ENCODE results near the gene RFX1. TPM values are rescaled to one million over a fixed set of nuclear protein-coding genes. Genes with fewer than 3 reads are reported as not detected.
A peak's percentile ranks its signal among the peaks of the same experiment; 100 is the strongest.

The RFX1 gene
- total and polyA plus RNA-seq, 2 donors from 2014 or later, result 5.2 to 17.9 TPM

GRCh38 chr19:13998426-13998825, 7.7 kb downstream of the RFX1 start:
- Histone ChIP-seq H3K9me3 (ENCODE audit: control insufficient read depth in 2 of 3, insufficient read depth in 1 of 3, low read length in 3 of 3) (no peaks in the 10 kb centered on the region), H3K27me3 (ENCODE audit: control insufficient read depth, insufficient read depth, low read length) (no peaks in the 10 kb centered on the region), H3K4me1 (ENCODE audit: control insufficient read depth in 2 of 3, insufficient read depth in 2 of 3, low read depth in 1 of 3, low read length in 3 of 3) (peaks cover 0 to 10% (median 7%) of the 10 kb centered on the region in 3 donors), H3K9ac (ENCODE audit: low read length in 3 of 3) (no peak overlapping the region), H3K4me3 (ENCODE audit: low read length in 3 of 3) (no peak overlapping the region), H3K36me3 (ENCODE audit: control insufficient read depth in 2 of 3, insufficient read depth in 3 of 3, low read length in 3 of 3) (no peaks in the 10 kb centered on the region), H3K27ac (ENCODE audit: low read depth in 2 of 2, low read length in 2 of 2) (no peak overlapping the region)
- FAIRE-seq (no peak), DNase-seq (no peak)
- intact Hi-C loops (cut with DNase I), result no loop called here
- TF ChIP-seq CTCF (IDR thresholded peaks at IDR 0.05; ENCODE audit: borderline replicate concordance, extremely low read depth, insufficient read depth), result no peak

- no peak overlapping the region for H3K4me3 ChIP-seq (ENCODE audit: low read length in 3 of 3)
- no peak overlapping the region for H3K9ac ChIP-seq (ENCODE audit: low read length in 3 of 3)
- DNase-seq (peak in 1 of 5 donors; percentile 51), FAIRE-seq (no peak)
- no peak for TF ChIP-seq CTCF (IDR thresholded peaks at IDR 0.05; ENCODE audit: borderline replicate concordance, extremely low read depth, insufficient read depth)
- H3K36me3 ChIP-seq (ENCODE audit: control insufficient read depth in 2 of 3, insufficient read depth in 3 of 3, low read length in 3 of 3), result peaks cover 0 to 3% (median under 1%) of the 10 kb centered on the region in 3 donors
- H3K9me3 ChIP-seq (ENCODE audit: control insufficient read depth in 2 of 3, insufficient read depth in 1 of 3, low read length in 3 of 3), result no peaks in the 10 kb centered on the region
- intact Hi-C loops (cut with DNase I), result no loop called here
- H3K27ac ChIP-seq (ENCODE audit: low read depth in 2 of 2, low read length in 2 of 2), result no peak overlapping the region
- peaks cover 0 to 2% (median 0%) of the 10 kb centered on the region in 3 donors for H3K4me1 ChIP-seq (ENCODE audit: control insufficient read depth in 2 of 3, insufficient read depth in 2 of 3, low read depth in 1 of 3, low read length in 3 of 3)
- H3K27me3 ChIP-seq (ENCODE audit: control insufficient read depth, insufficient read depth, low read length), result no peaks in the 10 kb centered on the region
Measured at GRCh38 chr19:13997631-13997962, 8.5 kb downstream of the RFX1 start.

GRCh38 chr19:13996928-13997630, 9.0 kb downstream of the RFX1 start:
- Histone ChIP-seq H3K4me3 (ENCODE audit: low read length in 3 of 3) (no peak overlapping the region), H3K9ac (ENCODE audit: low read length in 3 of 3) (no peak overlapping the region), H3K27ac (ENCODE audit: low read depth in 2 of 2, low read length in 2 of 2) (no peak overlapping the region), H3K4me1 (ENCODE audit: control insufficient read depth in 2 of 3, insufficient read depth in 2 of 3, low read depth in 1 of 3, low read length in 3 of 3) (no peaks in the 10 kb centered on the region), H3K36me3 (ENCODE audit: control insufficient read depth in 2 of 3, insufficient read depth in 3 of 3, low read length in 3 of 3) (peaks cover 0 to 8% (median 4%) of the 10 kb centered on the region in 3 donors), H3K9me3 (ENCODE audit: control insufficient read depth in 2 of 3, insufficient read depth in 1 of 3, low read length in 3 of 3) (no peaks in the 10 kb centered on the region), H3K27me3 (ENCODE audit: control insufficient read depth, insufficient read depth, low read length) (no peaks in the 10 kb centered on the region)
- intact Hi-C loops (cut with DNase I), result no loop called here
- FAIRE-seq (no peak), DNase-seq (peak in 1 of 5 donors; percentile 57)
- no peak for TF ChIP-seq CTCF (IDR thresholded peaks at IDR 0.05; ENCODE audit: borderline replicate concordance, extremely low read depth, insufficient read depth)
